SK-N-MC (cell line): ENCODE measurements around the gene RBM20.

Experiments used
- EZH2 ChIP-seq: fragments of 200-600 bp; sonication (generic); IDR thresholded peaks from one replicate; pipeline ENCODE4 v1.6.1; 2017; ENCODE audit warnings: antibody characterized with exemption
- FOXP2 ChIP-seq: optimal IDR thresholded peaks from 2 replicates; pipeline ENCODE3; 2011; ENCODE audit warnings: mild to moderate bottlenecking, moderate library complexity; ENCODE audit not compliant: insufficient read depth; ENCODE audit errors: extremely low read length, control extremely low read depth
- POLR2AphosphoS5 ChIP-seq: IDR thresholded peaks from 2 replicates; pipeline ENCODE4 v1.6.1; 2012; ENCODE audit warnings: mild to moderate bottlenecking, low read depth, low read length, borderline replicate concordance

DNA sequence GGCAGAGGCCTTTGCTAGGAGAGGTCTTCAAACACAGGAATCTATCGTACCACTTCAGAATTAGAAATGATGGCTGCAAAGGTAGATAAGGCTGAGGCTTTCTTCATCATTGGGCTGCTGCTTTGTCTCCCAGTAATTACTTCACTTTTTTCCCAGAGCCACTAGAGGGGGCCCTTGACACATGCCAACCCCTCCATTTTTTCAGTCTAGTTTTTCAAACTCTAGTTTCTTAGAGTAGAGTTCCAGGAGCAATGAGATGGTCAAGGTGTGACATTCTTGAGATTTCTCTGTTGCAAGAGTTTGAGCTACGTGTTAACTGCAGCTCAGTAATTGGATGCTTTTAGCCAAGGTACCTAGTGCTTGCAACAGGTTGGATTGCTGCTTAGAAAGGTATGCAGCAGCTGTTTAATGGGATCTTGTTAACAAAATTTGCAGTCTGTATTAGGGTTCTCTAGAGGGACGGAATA lies 33.8 kb upstream of the RBM20 start:
- TF ChIP-seq EZH2 (no peak), FOXP2 (no peak), POLR2AphosphoS5 (no peak)
